C4-2B (cell line): Measurements from ENCODE around the gene MARVELD3.

ENCODE experiments used
- ZFX ChIP-seq: fragments of 450-650 bp; IDR thresholded peaks from 2 replicates; pipeline ENCODE4 v1.6.1; 2017
- TF ChIP-seq, protein P1 (sequence below): fragments of 450-650 bp; conservative IDR thresholded peaks from 2 replicates; pipeline ENCODE4 v1.5.1; 2017; ENCODE audit warnings: mild to moderate bottlenecking

DNA sequence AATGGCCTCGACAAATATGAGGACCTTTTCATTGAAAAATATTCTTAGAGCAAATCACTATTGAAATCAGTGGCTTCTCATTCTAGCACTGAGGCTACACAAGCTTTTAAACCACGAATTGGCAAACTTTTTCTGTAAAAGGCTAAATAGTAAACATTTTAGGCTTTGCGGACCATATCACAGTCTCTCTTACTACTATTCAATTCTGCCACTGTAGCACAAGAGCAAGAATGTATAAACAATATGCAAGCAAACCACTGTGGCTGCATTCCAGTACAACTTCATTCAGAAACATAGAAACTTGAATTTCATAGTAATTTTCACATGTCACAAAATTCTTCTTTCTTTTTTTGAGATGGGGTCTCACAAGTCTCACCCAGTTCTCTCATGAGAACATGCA lies 49.4 kb downstream of the MARVELD3 start:
- TF ChIP-seq, protein P1, sequence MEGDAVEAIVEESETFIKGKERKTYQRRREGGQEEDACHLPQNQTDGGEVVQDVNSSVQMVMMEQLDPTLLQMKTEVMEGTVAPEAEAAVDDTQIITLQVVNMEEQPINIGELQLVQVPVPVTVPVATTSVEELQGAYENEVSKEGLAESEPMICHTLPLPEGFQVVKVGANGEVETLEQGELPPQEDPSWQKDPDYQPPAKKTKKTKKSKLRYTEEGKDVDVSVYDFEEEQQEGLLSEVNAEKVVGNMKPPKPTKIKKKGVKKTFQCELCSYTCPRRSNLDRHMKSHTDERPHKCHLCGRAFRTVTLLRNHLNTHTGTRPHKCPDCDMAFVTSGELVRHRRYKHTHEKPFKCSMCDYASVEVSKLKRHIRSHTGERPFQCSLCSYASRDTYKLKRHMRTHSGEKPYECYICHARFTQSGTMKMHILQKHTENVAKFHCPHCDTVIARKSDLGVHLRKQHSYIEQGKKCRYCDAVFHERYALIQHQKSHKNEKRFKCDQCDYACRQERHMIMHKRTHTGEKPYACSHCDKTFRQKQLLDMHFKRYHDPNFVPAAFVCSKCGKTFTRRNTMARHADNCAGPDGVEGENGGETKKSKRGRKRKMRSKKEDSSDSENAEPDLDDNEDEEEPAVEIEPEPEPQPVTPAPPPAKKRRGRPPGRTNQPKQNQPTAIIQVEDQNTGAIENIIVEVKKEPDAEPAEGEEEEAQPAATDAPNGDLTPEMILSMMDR: no peak
- TF ChIP-seq ZFX: no peak
